OCI-LY7 (cell line): ENCODE measurements around the gene GPC3.

Experiments
- CTCF ChIP-seq: fragments of 200-600 bp; sonication (generic); conservative IDR thresholded peaks from 2 replicates; pipeline ENCODE4 v1.5.1; 2014; ENCODE audit warnings: mild to moderate bottlenecking, antibody characterized with exemption, low read length, moderate library complexity, mixed read lengths
- EZH2phosphoT487 ChIP-seq: fragments of 200-600 bp; sonication (generic); IDR thresholded peaks from 2 replicates; pipeline ENCODE4 v1.6.1; 2018; ENCODE audit warnings: low read depth, borderline replicate concordance, mild to moderate bottlenecking, mixed run types, antibody characterized with exemption, low read length, moderate library complexity, mixed read lengths

- TF ChIP-seq CTCF (no peak), EZH2phosphoT487 (no peak)
These were observed 71.6 kb downstream of the GPC3 start for GRCh38 chrX:133913658-133914388.
